ENCODE measurements around the gene MCF2L.
A peak's percentile ranks its signal among the peaks of the same experiment; 100 is the strongest.
"Not testable (repeated sequence)": the region's sequence is repeated elsewhere in the genome, so short reads cannot be mapped to it uniquely, and the experiment has no call there.

MCF2L gene

DNA sequence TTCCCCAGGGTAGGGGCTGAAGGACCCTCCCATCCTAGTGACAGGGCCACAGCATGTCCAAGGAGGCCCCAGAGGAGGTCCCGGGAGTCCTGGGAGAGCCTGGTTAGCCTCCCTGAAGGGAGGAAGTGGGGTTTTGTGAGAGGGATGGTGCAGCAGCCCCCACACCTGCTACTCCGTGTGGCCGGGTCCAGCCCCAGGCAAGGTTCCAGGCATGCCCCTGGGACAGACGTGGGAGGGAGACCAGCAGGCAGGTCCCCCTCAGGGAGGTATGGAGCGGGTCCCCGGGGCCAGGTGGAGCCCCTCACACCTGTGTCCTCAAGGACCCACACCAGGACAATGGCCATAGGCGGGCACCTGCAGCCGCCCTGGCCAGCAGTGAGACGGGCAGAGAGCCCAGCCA, 134.6 kb downstream of the MCF2L start:
- Histone ChIP-seq H3K4me3 (ENCODE audit: low read length) (no peak overlapping the region), H3K27me3 (replicated peaks; ENCODE audit: control insufficient read depth, insufficient read depth, low read length) (peaks cover 10% of the 10 kb centered on the region), H3K9ac (ENCODE audit: low read length) (no peak overlapping the region), H3K36me3 (ENCODE audit: control insufficient read depth, insufficient read depth, low read length, severe bottlenecking) (no peaks in the 10 kb centered on the region), H3K4me1 (ENCODE audit: control insufficient read depth, insufficient read depth, low read length) (peaks cover 5% of the 10 kb centered on the region), H3K9me3 (ENCODE audit: control insufficient read depth, low read length) (no peaks in the 10 kb centered on the region)
- DNase-seq (ENCODE audit: low read depth) = no peak

DNA sequence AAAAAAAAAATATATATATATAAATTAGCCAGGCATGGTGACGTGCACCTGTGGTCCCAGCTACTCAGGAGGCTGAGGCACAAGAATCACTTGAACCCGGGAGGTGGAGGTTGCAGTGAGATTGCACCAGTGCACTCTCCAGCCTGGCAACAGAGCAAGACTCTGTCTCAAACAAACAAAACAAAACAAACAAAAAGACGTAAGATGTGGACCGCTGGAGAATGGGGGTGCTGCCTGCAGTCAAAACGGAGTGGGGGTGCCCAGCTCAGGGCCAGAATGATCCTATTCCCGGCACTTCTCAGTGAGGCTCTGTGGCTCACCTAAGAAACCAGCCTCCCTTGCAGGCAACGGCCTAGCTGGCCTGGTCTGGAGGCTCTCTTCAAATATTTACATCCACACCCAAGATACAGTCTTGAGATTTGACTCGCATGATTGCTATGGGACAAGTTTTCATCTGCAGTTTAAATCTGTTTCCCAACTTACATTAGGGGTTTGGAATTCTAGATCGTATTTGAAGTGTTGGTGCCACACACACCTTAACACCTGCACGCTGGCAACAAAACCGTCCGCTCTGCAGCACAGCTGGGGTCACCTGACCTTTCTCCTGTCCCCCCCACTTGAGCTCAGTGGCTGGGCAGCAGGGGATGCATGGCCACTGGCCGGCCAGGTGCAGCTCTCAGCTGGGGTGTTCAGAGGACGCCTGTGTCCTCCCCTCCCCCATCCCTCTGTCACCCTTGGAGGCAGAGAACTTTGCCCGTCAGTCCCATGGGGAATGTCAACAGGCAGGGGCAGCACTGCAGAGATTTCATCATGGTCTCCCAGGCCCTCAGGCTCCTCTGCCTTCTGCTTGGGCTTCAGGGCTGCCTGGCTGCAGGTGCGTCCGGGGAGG, 136.3 kb downstream of the MCF2L start, which contains the start of gene F7:
F7 (plus strand) TSS at position 760 of the 889 bp plus-strand sequence; CDS start at position 811, 51 bp downstream.
- Histone ChIP-seq H3K27me3 (replicated peaks; ENCODE audit: control insufficient read depth, insufficient read depth, low read length) (peaks cover 10% of the 10 kb centered on the region), H3K4me3 (ENCODE audit: low read length) (no peak within 1 kb of the TSS), H3K4me1 (ENCODE audit: control insufficient read depth, insufficient read depth, low read length) (peaks cover 4% of the 10 kb centered on the region), H3K9me3 (ENCODE audit: control insufficient read depth, low read length) (no peaks in the 10 kb centered on the region), H3K9ac (ENCODE audit: low read length) (no peak within 1 kb of the TSS), H3K36me3 (ENCODE audit: control insufficient read depth, insufficient read depth, low read length, severe bottlenecking) (no peaks in the 10 kb centered on the region)
- DNase-seq (ENCODE audit: low read depth) = peak; percentile 18

DNA sequence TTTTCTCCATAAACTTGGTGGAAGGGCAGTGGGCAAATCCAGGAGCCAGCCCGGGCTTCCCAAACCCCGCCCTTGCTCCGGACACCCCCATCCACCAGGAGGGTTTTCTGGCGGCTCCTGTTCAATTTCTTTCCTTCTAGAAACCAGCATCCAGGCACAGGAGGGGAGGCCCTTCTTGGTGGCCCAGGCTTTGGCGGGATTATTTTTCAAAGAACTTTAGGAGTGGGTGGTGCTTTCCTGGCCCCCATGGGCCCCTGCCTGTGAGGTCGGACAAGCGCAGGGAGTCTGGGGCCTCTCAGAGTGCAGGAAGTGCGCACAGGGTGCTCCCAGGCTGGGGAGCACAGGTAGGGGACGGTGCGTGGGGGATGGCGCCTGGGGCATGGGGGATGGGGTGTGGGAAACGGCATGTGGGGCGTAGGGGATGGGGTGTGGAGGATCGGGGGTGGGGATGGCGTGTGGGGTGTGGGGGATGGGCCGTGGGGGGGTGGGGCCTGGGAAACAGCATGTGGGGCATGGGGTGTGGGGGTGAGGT, 137.0 kb downstream of the MCF2L start:
- Histone ChIP-seq H3K9ac (ENCODE audit: low read length) (no peak overlapping the region), H3K4me1 (ENCODE audit: control insufficient read depth, insufficient read depth, low read length) (peaks cover 4% of the 10 kb centered on the region), H3K27me3 (replicated peaks; ENCODE audit: control insufficient read depth, insufficient read depth, low read length) (peaks cover 16% of the 10 kb centered on the region), H3K4me3 (ENCODE audit: low read length) (no peak overlapping the region), H3K36me3 (ENCODE audit: control insufficient read depth, insufficient read depth, low read length, severe bottlenecking) (no peaks in the 10 kb centered on the region), H3K9me3 (ENCODE audit: control insufficient read depth, low read length) (no peaks in the 10 kb centered on the region)
- DNase-seq (ENCODE audit: low read depth) = no peak

DNA sequence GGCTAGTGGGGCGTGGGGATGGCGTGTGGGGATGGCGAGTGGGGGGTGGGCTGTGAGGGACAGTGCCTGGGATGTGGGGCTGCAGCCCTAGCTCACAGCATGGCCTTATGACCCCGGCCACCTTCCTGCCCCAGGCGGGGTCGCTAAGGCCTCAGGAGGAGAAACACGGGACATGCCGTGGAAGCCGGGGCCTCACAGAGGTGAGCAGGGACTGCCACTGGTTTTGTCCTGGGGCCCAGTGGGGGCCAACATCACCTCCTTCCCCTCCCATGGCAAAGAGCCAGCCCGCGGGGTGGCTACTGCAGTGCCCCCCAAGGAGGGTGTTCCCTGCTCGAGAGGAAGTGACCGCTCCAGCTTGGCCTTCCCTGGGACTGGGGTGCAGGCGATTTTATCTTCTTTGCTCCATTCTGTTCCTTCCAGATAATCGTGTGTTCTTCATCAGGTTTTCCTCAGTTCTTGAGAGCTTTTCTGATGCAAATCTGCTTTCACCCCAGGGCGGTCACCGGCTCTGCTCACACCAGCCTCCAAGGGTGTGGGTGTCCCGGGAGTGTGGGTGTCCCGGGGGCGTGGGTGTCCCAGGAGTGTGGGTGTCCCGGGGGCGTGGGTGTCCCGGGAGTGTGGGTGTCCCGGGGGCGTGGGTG, 137.8 kb downstream of the MCF2L start:
- no peak overlapping the region for H3K9ac ChIP-seq (ENCODE audit: low read length)
- H3K9me3 ChIP-seq (ENCODE audit: control insufficient read depth, low read length) = no peaks in the 10 kb centered on the region
- no peak overlapping the region for H3K4me3 ChIP-seq (ENCODE audit: low read length)
- DNase-seq (ENCODE audit: low read depth) = no peak
- H3K4me1 ChIP-seq (ENCODE audit: control insufficient read depth, insufficient read depth, low read length) = peaks cover 4% of the 10 kb centered on the region
- H3K36me3 ChIP-seq (ENCODE audit: control insufficient read depth, insufficient read depth, low read length, severe bottlenecking) = no peaks in the 10 kb centered on the region
- peaks cover 18% of the 10 kb centered on the region for H3K27me3 ChIP-seq (replicated peaks; ENCODE audit: control insufficient read depth, insufficient read depth, low read length)

- not testable (repeated sequence) for DNase-seq (ENCODE audit: low read depth); H3K9ac ChIP-seq (ENCODE audit: low read length); H3K4me1 ChIP-seq (ENCODE audit: control insufficient read depth, insufficient read depth, low read length); H3K4me3 ChIP-seq (ENCODE audit: low read length); H3K36me3 ChIP-seq (ENCODE audit: control insufficient read depth, insufficient read depth, low read length, severe bottlenecking); H3K9me3 ChIP-seq (ENCODE audit: control insufficient read depth, low read length)
- peaks cover 12% of the 10 kb centered on the region for H3K27me3 ChIP-seq (replicated peaks; ENCODE audit: control insufficient read depth, insufficient read depth, low read length)
Observed at GRCh38 chr13:113108521-113108920, 139.5 kb downstream of the MCF2L start.

GRCh38 chr13:113109151-113110047, 140.4 kb downstream of the MCF2L start:
- Histone ChIP-seq H3K9ac (ENCODE audit: low read length) (no peak overlapping the region), H3K4me1 (ENCODE audit: control insufficient read depth, insufficient read depth, low read length) (peaks cover 4% of the 10 kb centered on the region), H3K9me3 (ENCODE audit: control insufficient read depth, low read length) (no peaks in the 10 kb centered on the region), H3K36me3 (ENCODE audit: control insufficient read depth, insufficient read depth, low read length, severe bottlenecking) (no peaks in the 10 kb centered on the region), H3K27me3 (replicated peaks; ENCODE audit: control insufficient read depth, insufficient read depth, low read length) (peaks cover 12% of the 10 kb centered on the region), H3K4me3 (ENCODE audit: low read length) (no peak overlapping the region)
- DNase-seq (ENCODE audit: low read depth) = no peak

DNA sequence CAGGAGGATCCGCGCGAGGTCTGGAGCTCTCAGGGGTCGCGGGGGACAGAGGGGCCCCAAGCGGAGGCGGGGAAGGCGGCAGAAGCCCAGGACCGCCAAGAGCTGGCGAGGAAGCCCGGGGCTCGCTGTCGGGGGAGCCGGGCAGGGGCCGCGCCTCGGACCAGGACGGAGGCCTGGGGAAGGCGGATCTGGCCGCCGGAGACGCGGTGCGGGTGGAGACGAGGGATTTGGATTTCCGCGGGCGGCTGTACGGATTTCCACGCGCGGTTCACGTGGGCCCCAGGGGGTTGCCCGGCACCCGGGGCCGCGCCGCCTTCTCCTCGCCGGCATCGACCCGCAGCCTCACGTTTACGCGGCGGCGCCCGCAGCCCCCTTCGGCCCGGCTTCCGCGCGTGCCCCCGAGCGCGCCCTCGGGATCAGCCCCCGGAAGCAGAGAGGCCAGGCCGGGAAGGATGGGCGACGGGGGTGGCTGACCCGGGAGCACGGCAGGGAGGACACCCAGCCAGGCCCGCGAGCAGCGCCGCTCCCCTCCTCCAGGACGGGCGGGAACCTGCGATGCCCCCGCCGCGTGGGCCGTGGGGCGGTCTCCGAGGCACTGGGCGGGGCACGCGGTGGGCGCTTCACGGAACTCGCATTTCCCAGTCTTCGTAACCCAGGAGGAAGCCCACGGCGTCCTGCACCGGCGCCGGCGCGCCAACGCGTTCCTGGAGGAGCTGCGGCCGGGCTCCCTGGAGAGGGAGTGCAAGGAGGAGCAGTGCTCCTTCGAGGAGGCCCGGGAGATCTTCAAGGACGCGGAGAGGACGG, 141.2 kb downstream of the MCF2L start:
- Histone ChIP-seq H3K4me3 (ENCODE audit: low read length) (peak overlapping the region; percentile 70), H3K36me3 (ENCODE audit: control insufficient read depth, insufficient read depth, low read length, severe bottlenecking) (no peaks in the 10 kb centered on the region), H3K9me3 (ENCODE audit: control insufficient read depth, low read length) (no peaks in the 10 kb centered on the region), H3K27me3 (replicated peaks; ENCODE audit: control insufficient read depth, insufficient read depth, low read length) (peaks cover 20% of the 10 kb centered on the region), H3K9ac (ENCODE audit: low read length) (no peak overlapping the region), H3K4me1 (ENCODE audit: control insufficient read depth, insufficient read depth, low read length) (peaks cover 3% of the 10 kb centered on the region)
- peak; percentile 31 for DNase-seq (ENCODE audit: low read depth)

GRCh38 chr13:113110852-113111315, 141.9 kb downstream of the MCF2L start:
- Histone ChIP-seq H3K9ac (ENCODE audit: low read length) (no peak overlapping the region), H3K4me1 (ENCODE audit: control insufficient read depth, insufficient read depth, low read length) (no peaks in the 10 kb centered on the region), H3K4me3 (ENCODE audit: low read length) (peak overlapping the region; percentile 70), H3K9me3 (ENCODE audit: control insufficient read depth, low read length) (no peaks in the 10 kb centered on the region), H3K27me3 (replicated peaks; ENCODE audit: control insufficient read depth, insufficient read depth, low read length) (peaks cover 21% of the 10 kb centered on the region), H3K36me3 (ENCODE audit: control insufficient read depth, insufficient read depth, low read length, severe bottlenecking) (no peaks in the 10 kb centered on the region)
- DNase-seq (ENCODE audit: low read depth) = no peak

- not testable (repeated sequence) for DNase-seq (ENCODE audit: low read depth); H3K9ac ChIP-seq (ENCODE audit: low read length); H3K9me3 ChIP-seq (ENCODE audit: control insufficient read depth, low read length); H3K36me3 ChIP-seq (ENCODE audit: control insufficient read depth, insufficient read depth, low read length, severe bottlenecking); H3K4me3 ChIP-seq (ENCODE audit: low read length); H3K4me1 ChIP-seq (ENCODE audit: control insufficient read depth, insufficient read depth, low read length)
- peaks cover 21% of the 10 kb centered on the region for H3K27me3 ChIP-seq (replicated peaks; ENCODE audit: control insufficient read depth, insufficient read depth, low read length)
Observed at GRCh38 chr13:113111821-113112220, 142.8 kb downstream of the MCF2L start.

- peaks cover 21% of the 10 kb centered on the region for H3K27me3 ChIP-seq (replicated peaks; ENCODE audit: control insufficient read depth, insufficient read depth, low read length)
- H3K9me3 ChIP-seq (ENCODE audit: control insufficient read depth, low read length); H3K4me3 ChIP-seq (ENCODE audit: low read length); H3K4me1 ChIP-seq (ENCODE audit: control insufficient read depth, insufficient read depth, low read length); H3K36me3 ChIP-seq (ENCODE audit: control insufficient read depth, insufficient read depth, low read length, severe bottlenecking); DNase-seq (ENCODE audit: low read depth); H3K9ac ChIP-seq (ENCODE audit: low read length): not testable (repeated sequence)
Observed at GRCh38 chr13:113112475-113112874, 143.5 kb downstream of the MCF2L start.

Data from adipocyte (in vitro differentiated cells).